Measurements from ENCODE around the gene ADAMTS6.

DNA sequence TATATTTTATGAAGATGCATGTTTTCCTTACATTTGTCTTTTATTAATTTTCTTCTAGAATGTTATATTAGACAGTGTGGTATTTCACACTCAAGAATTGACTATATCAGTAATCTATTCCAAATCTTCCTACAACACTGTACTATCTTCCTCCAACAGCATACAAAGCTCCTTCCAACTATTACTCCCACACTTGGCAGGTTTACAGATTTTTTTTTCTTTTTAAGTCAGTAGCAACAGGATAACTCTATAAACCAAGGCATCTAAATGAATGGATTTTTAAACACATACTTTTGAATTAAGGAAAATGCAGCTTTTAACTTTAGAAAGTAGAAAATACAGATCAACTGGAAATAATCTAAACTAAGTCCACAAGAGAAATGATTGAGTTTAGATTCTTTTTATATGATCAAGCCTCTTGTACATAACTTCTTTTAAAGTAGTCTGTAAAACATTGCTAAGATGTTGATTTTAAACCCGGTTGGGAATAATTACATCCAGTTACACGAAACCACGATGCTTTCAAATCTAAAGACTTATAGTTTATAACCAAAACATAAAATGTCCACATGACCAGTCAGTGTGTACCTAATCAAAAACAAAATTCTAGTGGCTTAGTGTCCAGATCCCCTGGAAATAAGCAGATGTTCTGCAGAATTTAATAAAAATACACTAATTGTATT, 281.6 kb downstream of the ADAMTS6 start:
- TF ChIP-seq, protein P1, sequence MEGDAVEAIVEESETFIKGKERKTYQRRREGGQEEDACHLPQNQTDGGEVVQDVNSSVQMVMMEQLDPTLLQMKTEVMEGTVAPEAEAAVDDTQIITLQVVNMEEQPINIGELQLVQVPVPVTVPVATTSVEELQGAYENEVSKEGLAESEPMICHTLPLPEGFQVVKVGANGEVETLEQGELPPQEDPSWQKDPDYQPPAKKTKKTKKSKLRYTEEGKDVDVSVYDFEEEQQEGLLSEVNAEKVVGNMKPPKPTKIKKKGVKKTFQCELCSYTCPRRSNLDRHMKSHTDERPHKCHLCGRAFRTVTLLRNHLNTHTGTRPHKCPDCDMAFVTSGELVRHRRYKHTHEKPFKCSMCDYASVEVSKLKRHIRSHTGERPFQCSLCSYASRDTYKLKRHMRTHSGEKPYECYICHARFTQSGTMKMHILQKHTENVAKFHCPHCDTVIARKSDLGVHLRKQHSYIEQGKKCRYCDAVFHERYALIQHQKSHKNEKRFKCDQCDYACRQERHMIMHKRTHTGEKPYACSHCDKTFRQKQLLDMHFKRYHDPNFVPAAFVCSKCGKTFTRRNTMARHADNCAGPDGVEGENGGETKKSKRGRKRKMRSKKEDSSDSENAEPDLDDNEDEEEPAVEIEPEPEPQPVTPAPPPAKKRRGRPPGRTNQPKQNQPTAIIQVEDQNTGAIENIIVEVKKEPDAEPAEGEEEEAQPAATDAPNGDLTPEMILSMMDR (IDR thresholded peaks at IDR 0.05): no peak
- TF ChIP-seq POLR2A (IDR thresholded peaks at IDR 0.05): no peak
